PC-3 (cell line): ENCODE measurements around the gene CNPY4. TPM values are rescaled to one million over a fixed set of nuclear protein-coding genes. Genes with fewer than 3 reads are reported as not detected.

Source experiments
- ATAC-seq: fragments of 200-7000 bp; cut with Tn5 transposase; 2 replicates; pipeline ENCODE4 v1.9.1; 2020; ENCODE audit warnings: mild to moderate bottlenecking, moderate library complexity
- BruUV-seq: library from RNA; stranded (reverse); fragments of 400-500 nt; replicated peaks from 2 replicates; lab custom pipeline; 2021; lab: Mats Ljungman, UMichigan
- CTCF ChIA-PET: fragments of 300-600 bp; sonication (Branson Sonifier 250); formaldehyde crosslinking; loops from one replicate; lab custom pipeline; 2022; ENCODE audit warnings: antibody characterized with exemption; lab: Charles Lee
- POLR2A ChIA-PET: fragments of 300-600 bp; sonication (Branson Sonifier 250); formaldehyde crosslinking; loops from one replicate; lab custom pipeline; 2022; ENCODE audit warnings: antibody characterized with exemption; ENCODE audit not compliant: unreplicated experiment; lab: Charles Lee
- DNase-seq: peaks from one replicate; pipeline ENCODE4 v3.0.0-alpha.2; 2015
- H2AFZ ChIP-seq: fragments of 300-600 bp; sonication (generic); 2 replicates; pipeline ENCODE4 v1.6.0; 2016; ENCODE audit warnings: antibody characterized with exemption, low read length
- H3F3A ChIP-seq: fragments of 300-600 bp; sonication (generic); one replicate; pipeline ENCODE4 v1.6.0; 2017; ENCODE audit warnings: antibody characterized with exemption, low read length, control low read depth, mild to moderate bottlenecking; ENCODE audit not compliant: unreplicated experiment
- H3K27ac ChIP-seq: fragments of 300-600 bp; sonication (generic); 2 replicates; pipeline ENCODE4 v1.5.1; 2016; ENCODE audit warnings: mild to moderate bottlenecking, low read length
- H3K27me3 ChIP-seq: fragments of 300-600 bp; sonication (generic); 2 replicates; pipeline ENCODE4 v1.6.1; 2016; ENCODE audit warnings: low read length, mixed read lengths
- H3K36me3 ChIP-seq: fragments of 300-600 bp; sonication (generic); 2 replicates; pipeline ENCODE4 v1.6.1; 2016; ENCODE audit warnings: low read depth, mixed run types, low read length, mixed read lengths
- H3K4me1 ChIP-seq: fragments of 300-600 bp; sonication (generic); 2 replicates; pipeline ENCODE4 v1.5.1; 2016; ENCODE audit warnings: low read length; ENCODE audit not compliant: insufficient read depth
- H3K4me2 ChIP-seq: fragments of 300-600 bp; sonication (generic); 2 replicates; pipeline ENCODE4 v1.6.0; 2016; ENCODE audit warnings: low read length
- H3K4me3 ChIP-seq: fragments of 300-600 bp; sonication (generic); 2 replicates; pipeline ENCODE4 v1.5.1; 2016; ENCODE audit warnings: mild to moderate bottlenecking, low read length, mixed read lengths
- H3K79me2 ChIP-seq: fragments of 300-600 bp; sonication (generic); 2 replicates; pipeline ENCODE4 v1.6.1; 2017; ENCODE audit warnings: low read length, mixed read lengths
- H3K9ac ChIP-seq: fragments of 300-600 bp; sonication (generic); 2 replicates; pipeline ENCODE4 v1.6.0; 2016; ENCODE audit warnings: mild to moderate bottlenecking, low read length
- H3K9me2 ChIP-seq: fragments of 300-600 bp; sonication (generic); replicated peaks from 2 replicates; pipeline ENCODE4 v1.6.1; 2016; ENCODE audit warnings: mixed run types, low read length, mixed read lengths
- H3K9me3 ChIP-seq: fragments of 300-600 bp; sonication (generic); 2 replicates; pipeline ENCODE4 v1.6.1; 2016; ENCODE audit warnings: low read length, mixed read lengths
- H4K20me1 ChIP-seq: fragments of 300-600 bp; sonication (generic); 2 replicates; pipeline ENCODE4 v1.6.1; 2016; ENCODE audit warnings: low read length, mixed read lengths
- CTCF ChIP-seq: fragments of 300-600 bp; sonication (generic); conservative IDR thresholded peaks from 2 replicates; pipeline ENCODE4 v1.5.1; 2017; ENCODE audit warnings: antibody characterized with exemption, low read depth, mild to moderate bottlenecking, low read length
- EZH2 ChIP-seq: fragments of 300-600 bp; sonication (generic); IDR thresholded peaks from one replicate; pipeline ENCODE4 v1.6.1; 2017; ENCODE audit warnings: antibody characterized with exemption, mild to moderate bottlenecking, low read length; ENCODE audit not compliant: unreplicated experiment
- EZH2phosphoT487 ChIP-seq: fragments of 300-600 bp; sonication (generic); IDR thresholded peaks from 2 replicates; pipeline ENCODE4 v1.6.1; 2018; ENCODE audit warnings: mild to moderate bottlenecking, antibody characterized with exemption, low read length, borderline replicate concordance
- intact Hi-C: fragments of 100-400 bp; cut with micrococcal nuclease; formaldehyde crosslinking; loops from 2 replicates; pipeline ENCODE4 v1.9.0; 2023
- total RNA-seq: library from RNA; depleted of rRNA; stranded (reverse); fragments of >200 nt; gene quantifications from 2 replicates; pipeline ENCODE4 v1.2.3, GENCODE V29; 2014

The CNPY4 gene
- total RNA-seq, 1 experiment from 2014 or later, result 7.5 TPM

GRCh38 chr7:100155553-100156317, 36.3 kb downstream of the CNPY4 start:
- intact Hi-C loops, result no loop called here
- Histone ChIP-seq H3K4me2 (no peak overlapping the region), H3K4me3 (no peak overlapping the region), H3F3A (no peaks in the 10 kb centered on the region), H3K4me1 (peaks cover 14% of the 10 kb centered on the region), H3K9me3 (no peaks in the 10 kb centered on the region), H3K79me2 (peaks cover 32% of the 10 kb centered on the region), H3K27ac (no peak overlapping the region), H3K9me2 (no peaks in the 10 kb centered on the region), H4K20me1 (peaks cover 6% of the 10 kb centered on the region; the same call in 1 of the 2 replicates), H3K9ac (no peak overlapping the region), H3K27me3 (no peaks in the 10 kb centered on the region), H2AFZ (no peak overlapping the region), H3K36me3 (peaks cover 10% of the 10 kb centered on the region; the same call in 1 of the 2 replicates)
- TF ChIP-seq EZH2phosphoT487 (no peak), EZH2 (no peak), CTCF (no peak)
- ChIA-PET CTCF (no interaction called here), POLR2A (no interaction called here)
- no peak for DNase-seq
- no TSS peak for BruUV-seq
- ATAC-seq, result no peak

GRCh38 chr7:100156331-100157068, 37.1 kb downstream of the CNPY4 start:
- no peaks in the 10 kb centered on the region for H3K9me3 ChIP-seq
- H3K36me3 ChIP-seq, result peaks cover 10% of the 10 kb centered on the region; the same call in 1 of the 2 replicates
- peak overlapping the region; percentile 89; the same call in 1 of the 2 replicates for H3K4me3 ChIP-seq
- CTCF ChIA-PET, result no interaction called here
- BruUV-seq, result no TSS peak
- H3K9ac ChIP-seq, result no peak overlapping the region
- H3K9me2 ChIP-seq, result no peaks in the 10 kb centered on the region
- H3K4me1 ChIP-seq, result peaks cover 14% of the 10 kb centered on the region
- intact Hi-C loops, result no loop called here
- no peak overlapping the region for H2AFZ ChIP-seq
- no peak overlapping the region for H3K27ac ChIP-seq
- H4K20me1 ChIP-seq, result peaks cover 6% of the 10 kb centered on the region; the same call in 1 of the 2 replicates
- ATAC-seq, result no peak
- POLR2A ChIA-PET, result no interaction called here
- H3F3A ChIP-seq, result no peaks in the 10 kb centered on the region
- DNase-seq, result no peak
- no peaks in the 10 kb centered on the region for H3K27me3 ChIP-seq
- peaks cover 32% of the 10 kb centered on the region for H3K79me2 ChIP-seq
- peak overlapping the region; percentile 97 for H3K4me2 ChIP-seq
- no peak for TF ChIP-seq EZH2phosphoT487
- no peak for TF ChIP-seq CTCF
- TF ChIP-seq EZH2, result no peak

GRCh38 chr7:100157069-100157333, 37.6 kb downstream of the CNPY4 start:
- H3K4me1 ChIP-seq, result peaks cover 14% of the 10 kb centered on the region
- POLR2A ChIA-PET, result no interaction called here
- H3F3A ChIP-seq, result no peaks in the 10 kb centered on the region
- CTCF ChIA-PET, result no interaction called here
- H3K36me3 ChIP-seq, result peaks cover 10% of the 10 kb centered on the region; the same call in 1 of the 2 replicates
- ATAC-seq, result no peak
- peak overlapping the region; percentile 89; the same call in 1 of the 2 replicates for H3K4me3 ChIP-seq
- H3K9me2 ChIP-seq, result no peaks in the 10 kb centered on the region
- H3K9ac ChIP-seq, result no peak overlapping the region
- peaks cover 6% of the 10 kb centered on the region; the same call in 1 of the 2 replicates for H4K20me1 ChIP-seq
- peak overlapping the region; percentile 97 for H3K4me2 ChIP-seq
- no peak for DNase-seq
- peaks cover 32% of the 10 kb centered on the region for H3K79me2 ChIP-seq
- H2AFZ ChIP-seq, result no peak overlapping the region
- H3K27me3 ChIP-seq, result no peaks in the 10 kb centered on the region
- H3K27ac ChIP-seq, result no peak overlapping the region
- intact Hi-C loops, result no loop called here
- no peaks in the 10 kb centered on the region for H3K9me3 ChIP-seq
- no peak for TF ChIP-seq CTCF
- TF ChIP-seq EZH2phosphoT487, result no peak
- BruUV-seq, result no TSS peak
